ENCODE data around the gene SAT2. TPM values are rescaled to one million over a fixed set of nuclear protein-coding genes. Genes with fewer than 3 reads are reported as not detected.

Gene SAT2
- total RNA-seq, 3 donors from 2014 or later (not counting 1 experiment from before 2014, with no cell fraction given): 63.0 to 71.6 (median 70.1) TPM

- WGBS (ENCODE audit: insufficient coverage): 83% methylated on average over 22 of the region's 24 CpGs
- peak in 1 of 3 donors; percentile 3 for ATAC-seq
- peak in 1 of 2 donors; percentile 23 for DNase-seq
- Mint-ChIP-seq H3K27ac (peak within 1 kb of the TSS; percentile 4 to 46), H3K9me3 (no peaks in the 10 kb centered on the region), H3K27me3 (ENCODE audit: low read depth in 2 of 2) (no peaks in the 10 kb centered on the region), H3K36me3 (peaks cover 7% of the 10 kb centered on the region), H3K4me1 (peaks cover 0 to under 1% of the 10 kb centered on the region in 2 donors), H3K4me3 (no peak within 1 kb of the TSS)
- H3K36me3 ChIP-seq (ENCODE audit: control insufficient read depth, insufficient read depth, low read length): peaks cover 48% of the 10 kb centered on the region
- no peak within 1 kb of the TSS for H3K4me3 ChIP-seq (ENCODE audit: low read length)
- no peak for TF ChIP-seq CTCF (IDR thresholded peaks at IDR 0.05)
- H3K27ac ChIP-seq (ENCODE audit: low read length): no peak within 1 kb of the TSS
- H3K27me3 ChIP-seq (ENCODE audit: control insufficient read depth, insufficient read depth, low read length): no peaks in the 10 kb centered on the region
- H3K4me1 ChIP-seq (ENCODE audit: control insufficient read depth, insufficient read depth, low read length): peaks cover 8% of the 10 kb centered on the region
- intact Hi-C loops (cut with micrococcal nuclease): loop anchor here (1.0 to 2.0 kb wide), 2 partner anchors 75 to 310 kb away; no protein-coding TSS in a partner anchor
- H3K9me3 ChIP-seq (ENCODE audit: control insufficient read depth, insufficient read depth, low read length): no peaks in the 10 kb centered on the region
Measured at GRCh38 chr17:7589891-7590691, 37.5 kb downstream of the SAT2 start, which contains the start of gene SOX15. SOX15 (minus strand) TSS chr17:7590094; CDS start chr17:7589676, 418 bp downstream.

GRCh38 chr17:7589204-7589868 is 38.3 kb downstream of the SAT2 start:
- DNase-seq (peak; percentile 67 to 86), ATAC-seq (peak; percentile 83 to 96 (median 87))
- Mint-ChIP-seq H3K36me3 (peaks cover 5% of the 10 kb centered on the region), H3K9me3 (no peaks in the 10 kb centered on the region), H3K4me3 (no peak overlapping the region), H3K27ac (no peak overlapping the region), H3K27me3 (ENCODE audit: low read depth in 2 of 2) (no peaks in the 10 kb centered on the region), H3K4me1 (peaks cover 1 to 8% of the 10 kb centered on the region in 2 donors)
- TF ChIP-seq CTCF (IDR thresholded peaks at IDR 0.05): peak; percentile 68
- 47% methylated on average over 56 of the region's 56 CpGs for WGBS (ENCODE audit: insufficient coverage)
- Histone ChIP-seq H3K27ac (ENCODE audit: low read length) (no peak overlapping the region), H3K27me3 (ENCODE audit: control insufficient read depth, insufficient read depth, low read length) (no peaks in the 10 kb centered on the region), H3K9me3 (ENCODE audit: control insufficient read depth, insufficient read depth, low read length) (no peaks in the 10 kb centered on the region), H3K36me3 (ENCODE audit: control insufficient read depth, insufficient read depth, low read length) (peaks cover 40% of the 10 kb centered on the region), H3K4me1 (ENCODE audit: control insufficient read depth, insufficient read depth, low read length) (peaks cover 16% of the 10 kb centered on the region), H3K4me3 (ENCODE audit: low read length) (no peak overlapping the region)
- intact Hi-C loops (cut with micrococcal nuclease): loop anchor here (1.0 to 2.0 kb wide), 2 partner anchors 75 to 309 kb away; no protein-coding TSS in a partner anchor

- peaks cover 19% of the 10 kb centered on the region for H3K4me1 ChIP-seq (ENCODE audit: control insufficient read depth, insufficient read depth, low read length)
- TF ChIP-seq CTCF (IDR thresholded peaks at IDR 0.05): no peak
- intact Hi-C loops (cut with micrococcal nuclease): loop anchor here (1.0 to 2.0 kb wide), 2 partner anchors 74 to 308 kb away; no protein-coding TSS in a partner anchor
- peaks cover 34% of the 10 kb centered on the region for H3K36me3 ChIP-seq (ENCODE audit: control insufficient read depth, insufficient read depth, low read length)
- Mint-ChIP-seq H3K9me3 (no peaks in the 10 kb centered on the region), H3K4me1 (peaks cover 8 to 15% of the 10 kb centered on the region in 2 donors), H3K36me3 (no peaks in the 10 kb centered on the region), H3K4me3 (no peak overlapping the region), H3K27ac (no peak overlapping the region), H3K27me3 (ENCODE audit: low read depth in 2 of 2) (no peaks in the 10 kb centered on the region)
- H3K27ac ChIP-seq (ENCODE audit: low read length): no peak overlapping the region
- H3K27me3 ChIP-seq (ENCODE audit: control insufficient read depth, insufficient read depth, low read length): no peaks in the 10 kb centered on the region
- WGBS (ENCODE audit: insufficient coverage): 94% methylated on average over 30 of the region's 30 CpGs
- no peak overlapping the region for H3K4me3 ChIP-seq (ENCODE audit: low read length)
- ATAC-seq: no peak
- no peaks in the 10 kb centered on the region for H3K9me3 ChIP-seq (ENCODE audit: control insufficient read depth, insufficient read depth, low read length)
- DNase-seq: no peak
Measured at GRCh38 chr17:7588553-7589203, 38.9 kb downstream of the SAT2 start.

All from natural killer cell (primary cell).